Activated B cell treated with CpG ODN at 0.5 μM for 24 hours (primary cell): ENCODE measurements around the gene KIAA0319L. TPM values are rescaled to one million over a fixed set of nuclear protein-coding genes. Genes with fewer than 3 reads are reported as not detected.

Experiments
- ATAC-seq: fragments of 200-7000 bp; cut with Tn5 transposase; one replicate; pipeline ENCODE4 v1.10.0; 2021; ENCODE audit warnings: low read depth, mild to moderate bottlenecking, moderate library complexity
- CTCF ChIA-PET: fragments of 350-600 bp; sonication (Branson Sonifier 250); formaldehyde crosslinking; loops from one replicate; lab custom pipeline; 2021; ENCODE audit warnings: antibody characterized with exemption; lab: Charles Lee
- POLR2A ChIA-PET: fragments of 350-600 bp; sonication (Branson Sonifier 250); formaldehyde crosslinking; loops from one replicate; lab custom pipeline; 2021; ENCODE audit warnings: antibody characterized with exemption; lab: Charles Lee
- DNase-seq: peaks from one replicate; pipeline ENCODE4 v3.0.0; 2022
- H3K27ac Mint-ChIP-seq: one replicate; pipeline ENCODE4 v1.8.0; 2020; ENCODE audit warnings: mixed read lengths
- H3K27me3 Mint-ChIP-seq: one replicate; pipeline ENCODE4 v1.8.0; 2021; ENCODE audit warnings: mixed read lengths
- H3K36me3 Mint-ChIP-seq: one replicate; pipeline ENCODE4 v1.8.0; 2021; ENCODE audit warnings: low read depth, mixed read lengths
- H3K4me1 Mint-ChIP-seq: one replicate; pipeline ENCODE4 v1.8.0; 2021; ENCODE audit warnings: mixed read lengths
- H3K4me3 Mint-ChIP-seq: one replicate; pipeline ENCODE4 v1.8.0; 2020; ENCODE audit warnings: mild to moderate bottlenecking, mixed read lengths
- H3K9me3 Mint-ChIP-seq: one replicate; pipeline ENCODE4 v1.8.0; 2020; ENCODE audit warnings: mixed read lengths
- CTCF ChIP-seq: fragments of 200-600 bp; IDR thresholded peaks from one replicate; pipeline ENCODE4 v1.8.0; 2022; ENCODE audit warnings: antibody characterized with exemption, mild to moderate bottlenecking
- intact Hi-C: fragments of 100-400 bp; cut with micrococcal nuclease; formaldehyde crosslinking; loops from one replicate; pipeline ENCODE4 v1.15.1; 2024
- total RNA-seq: library from RNA; stranded (reverse); gene quantifications from 2 replicates; pipeline ENCODE4 v1.2.3, GENCODE V29; 2022

KIAA0319L gene
- total RNA-seq, 1 donor from 2014 or later: 59.1 TPM

- DNase-seq (no peak), ATAC-seq (no peak)
- no peak for TF ChIP-seq CTCF
- Mint-ChIP-seq H3K27ac (no peak overlapping the region), H3K4me3 (no peak overlapping the region), H3K4me1 (no peaks in the 10 kb centered on the region), H3K36me3 (peaks cover 12% of the 10 kb centered on the region), H3K27me3 (no peaks in the 10 kb centered on the region), H3K9me3 (no peaks in the 10 kb centered on the region)
- ChIA-PET POLR2A (no interaction called here), CTCF (no interaction called here)
- intact Hi-C loops: no loop called here
These were observed 37.0 kb upstream of the KIAA0319L start for GRCh38 chr1:35594005-35594760.

GRCh38 chr1:35592991-35593769 lies 36.0 kb upstream of the KIAA0319L start:
- CTCF ChIA-PET: no interaction called here
- Mint-ChIP-seq H3K27me3 (no peaks in the 10 kb centered on the region), H3K36me3 (peaks cover 7% of the 10 kb centered on the region), H3K4me3 (no peak overlapping the region), H3K27ac (no peak overlapping the region), H3K9me3 (no peaks in the 10 kb centered on the region), H3K4me1 (no peaks in the 10 kb centered on the region)
- intact Hi-C loops: no loop called here
- no peak for TF ChIP-seq CTCF
- DNase-seq (no peak), ATAC-seq (no peak)
- POLR2A ChIA-PET: no interaction called here

DNA sequence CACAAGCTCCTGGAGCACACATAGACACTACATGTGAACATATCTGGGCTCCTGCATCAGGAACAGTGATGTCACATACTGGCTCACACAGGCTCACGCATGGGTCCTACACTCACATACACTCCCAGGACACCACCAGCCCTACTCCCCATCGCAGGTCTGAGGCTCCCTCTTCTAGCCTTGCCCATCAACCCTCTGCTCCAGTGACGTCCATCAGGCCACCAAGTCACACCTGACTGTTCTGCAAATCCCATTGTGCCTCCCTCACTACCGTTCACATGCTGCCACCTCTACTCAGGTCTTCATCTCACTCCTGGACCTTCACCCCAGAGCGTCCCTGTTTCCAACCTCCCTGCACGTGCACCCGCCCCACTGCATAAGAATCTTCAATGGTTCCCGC lies 34.0 kb upstream of the KIAA0319L start:
- H3K4me3 Mint-ChIP-seq: no peak overlapping the region
- ChIA-PET POLR2A (no interaction called here), CTCF (no interaction called here)
- DNase-seq (no peak), ATAC-seq (no peak)
- no peaks in the 10 kb centered on the region for H3K4me1 Mint-ChIP-seq
- no peak for TF ChIP-seq CTCF
- H3K27ac Mint-ChIP-seq: no peak overlapping the region
- peaks cover 7% of the 10 kb centered on the region for H3K36me3 Mint-ChIP-seq
- H3K9me3 Mint-ChIP-seq: no peaks in the 10 kb centered on the region
- intact Hi-C loops: no loop called here
- no peaks in the 10 kb centered on the region for H3K27me3 Mint-ChIP-seq

DNA sequence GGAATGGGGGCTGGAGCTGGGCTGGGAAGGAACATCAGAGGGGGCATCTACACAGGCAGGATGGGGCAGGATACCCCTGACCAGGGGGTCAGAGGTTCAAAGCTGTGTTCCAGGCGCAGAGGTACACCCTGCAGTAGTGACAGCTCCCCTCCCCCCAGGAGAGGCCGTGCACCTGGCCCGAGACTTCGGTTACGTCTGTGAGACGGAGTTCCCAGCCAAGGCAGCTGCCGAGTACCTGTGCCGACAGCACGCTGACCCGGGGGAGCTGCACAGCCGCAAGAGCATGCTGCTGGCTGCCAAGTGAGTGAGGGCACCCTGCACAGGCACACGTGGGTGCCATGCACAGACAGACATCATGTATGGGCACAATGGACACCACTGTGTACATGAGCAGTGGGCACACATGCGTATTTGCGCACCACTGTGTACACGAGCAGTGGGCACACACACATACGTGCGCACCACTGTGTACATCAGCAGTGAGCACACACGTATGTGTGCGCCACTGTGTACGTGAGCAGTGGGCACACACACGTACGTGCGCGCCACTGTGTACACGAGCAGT lies 33.4 kb upstream of the KIAA0319L start:
- no peaks in the 10 kb centered on the region for H3K4me1 Mint-ChIP-seq
- H3K27ac Mint-ChIP-seq: no peak overlapping the region
- TF ChIP-seq CTCF: no peak
- H3K9me3 Mint-ChIP-seq: no peaks in the 10 kb centered on the region
- no peak overlapping the region for H3K4me3 Mint-ChIP-seq
- peaks cover 7% of the 10 kb centered on the region for H3K36me3 Mint-ChIP-seq
- ChIA-PET POLR2A (no interaction called here), CTCF (no interaction called here)
- ATAC-seq (no peak), DNase-seq (no peak)
- no peaks in the 10 kb centered on the region for H3K27me3 Mint-ChIP-seq
- intact Hi-C loops: no loop called here
